K562 (cell line): ENCODE measurements around the gene KCNJ14. TPM values are rescaled to one million over a fixed set of nuclear protein-coding genes. Genes with fewer than 3 reads are reported as not detected.

Experiments used
- ATAC-seq: fragments of 200-7000 bp; cut with Tn5 transposase; 3 replicates; pipeline ENCODE4 v1.9.1; 2020; ENCODE audit warnings: moderate library complexity
- BruUV-seq: library from RNA; stranded (reverse); fragments of 400-500 nt; replicated peaks from 2 replicates; lab custom pipeline; 2021; lab: Mats Ljungman, UMichigan
- CTCF ChIA-PET: fragments of 300-600 bp; formaldehyde crosslinking; extraction: SDS; loops from one replicate; lab custom pipeline; 2021; ENCODE audit warnings: low intra/inter-chr PET ratio; lab: Yijun Ruan, JAX
- POLR2A ChIA-PET: fragments of 300-600, 350-650 bp; sonication (Branson Sonifier 250); formaldehyde crosslinking; extraction: SDS; loops from one replicate; lab custom pipeline; 2021; ENCODE audit warnings: antibody characterized with exemption, inconsistent platforms; lab: Yijun Ruan, JAX
- DNase-seq, 4 experiments: peaks; one replicate each; pipeline versions ENCODE4 v3.0.0 to v3.0.0-alpha.2; 2011 to 2018; ENCODE audit warnings: low spot score in 3 of 4, mixed read lengths in 3 of 4; ENCODE audit errors: extremely low read depth in 1 of 4
- FAIRE-seq: peaks from 2 replicates; lab custom pipeline; 2011; peaks lifted over from hg19 to GRCh38; lab: Jason Lieb, UNC
- H2AFZ ChIP-seq: 2 replicates; pipeline ENCODE4 v1.6.0; 2011; ENCODE audit warnings: low read depth, low read length, control low read depth, inconsistent platforms
- H3K27ac ChIP-seq: fragments of 200-600 bp; 3 replicates; pipeline ENCODE4 v1.8.0; 2011; ENCODE audit warnings: low read depth, mild to moderate bottlenecking, control low read depth, inconsistent platforms, low read length, moderate library complexity, mixed read lengths; ENCODE audit errors: extremely low read depth
- H3K27me3 ChIP-seq, 2 experiments: fragments of 300-600 bp in 1 of 2; 2 replicates in 1 of 2; 3 replicates in 1 of 2; pipeline versions ENCODE4 v1.6.0 to v1.8.0; 2011; ENCODE audit warnings: inconsistent platforms in 2 of 2, low read length in 2 of 2, mild to moderate bottlenecking in 1 of 2, mixed read lengths in 1 of 2, moderate library complexity in 1 of 2; ENCODE audit not compliant: control insufficient read depth in 2 of 2, insufficient read depth in 2 of 2
- H3K36me3 ChIP-seq: fragments of 300-600 bp; 3 replicates; pipeline ENCODE4 v1.8.0; 2011; ENCODE audit warnings: mild to moderate bottlenecking, low read length, inconsistent platforms; ENCODE audit not compliant: control insufficient read depth, insufficient read depth
- H3K4me1 ChIP-seq, 2 experiments: fragments of 200-600 bp in 1 of 2; replicated peaks in 1 of 2; 2 replicates in 1 of 2; 3 replicates in 1 of 2; pipeline versions ENCODE4 v1.5.1 to v1.8.0; 2011; ENCODE audit warnings: inconsistent platforms in 2 of 2, low read length in 2 of 2, mild to moderate bottlenecking in 1 of 2, mixed read lengths in 1 of 2, moderate library complexity in 1 of 2; ENCODE audit not compliant: control insufficient read depth in 2 of 2, insufficient read depth in 2 of 2
- H3K4me2 ChIP-seq: 2 replicates; pipeline ENCODE4 v1.6.1; 2011; ENCODE audit warnings: low read length, control low read depth, inconsistent platforms, mixed read lengths; ENCODE audit not compliant: insufficient read depth
- H3K4me3 ChIP-seq: fragments of 200-600 bp; sonication (generic), shearing (Covaris generic); 2 replicates; pipeline ENCODE4 v1.5.1; 2016; ENCODE audit warnings: control low read depth, inconsistent platforms
- H3K79me2 ChIP-seq: fragments of 200-600 bp; 3 replicates; pipeline ENCODE4 v1.8.0; 2011; ENCODE audit warnings: low read length, inconsistent platforms; ENCODE audit not compliant: control insufficient read depth, insufficient read depth
- H3K9ac ChIP-seq, 2 experiments: 2 replicates each; pipeline versions ENCODE4 v1.6.0 to v1.6.1; 2011; ENCODE audit warnings: low read depth in 2 of 2, low read length in 2 of 2, control low read depth in 1 of 2, inconsistent platforms in 1 of 2, mild to moderate bottlenecking in 1 of 2, mixed read lengths in 1 of 2; ENCODE audit not compliant: insufficient read depth in 1 of 2
- H3K9me1 ChIP-seq: one replicate; pipeline ENCODE4 v1.6.0; 2011; ENCODE audit warnings: inconsistent platforms, mild to moderate bottlenecking, low read length, moderate library complexity; ENCODE audit not compliant: control insufficient read depth, insufficient read depth
- H3K9me3 ChIP-seq: replicated peaks from 2 replicates; pipeline ENCODE4 v1.5.1; 2011; ENCODE audit warnings: low read depth, low read length, inconsistent platforms; ENCODE audit not compliant: control insufficient read depth, insufficient read depth
- H4K20me1 ChIP-seq: replicated peaks from 2 replicates; pipeline ENCODE4 v1.6.1; 2011; ENCODE audit warnings: low read length, inconsistent platforms, mixed read lengths; ENCODE audit not compliant: control insufficient read depth, insufficient read depth
- ARID4B ChIP-seq: sonication (generic); formaldehyde crosslinking; IDR thresholded peaks from 2 replicates; pipeline ENCODE4 v1.8.0; 2022; ENCODE audit warnings: mild to moderate bottlenecking, missing genetic modification reagents
- CCNT2 ChIP-seq: IDR thresholded peaks from 2 replicates; pipeline ENCODE4 v1.6.1; 2011; ENCODE audit warnings: borderline replicate concordance, low read depth, mild to moderate bottlenecking, moderate library complexity, mixed read lengths, low read length; ENCODE audit not compliant: insufficient read length; ENCODE audit errors: extremely low read depth
- ETV1 ChIP-seq: fragments of 450-650 bp; conservative IDR thresholded peaks from 2 replicates; pipeline ENCODE4 v1.6.1; 2016; ENCODE audit warnings: missing genetic modification characterization, control low read depth, low read depth, missing compliant biosample characterization
- HMGN3 ChIP-seq: IDR thresholded peaks from 2 replicates; pipeline ENCODE4 v1.6.1; 2011; ENCODE audit warnings: borderline replicate concordance, low read depth, mild to moderate bottlenecking, mixed read lengths, low read length; ENCODE audit not compliant: insufficient read length; ENCODE audit errors: extremely low read depth
- KDM4B ChIP-seq, 2 experiments: fragments of 450-650 bp in 1 of 2; sonication (generic) in 1 of 2; IDR thresholded peaks; 2 replicates each; pipeline ENCODE4 v1.6.1; 2016 to 2017; ENCODE audit warnings: borderline replicate concordance in 2 of 2, antibody characterized with exemption in 1 of 2, low read depth in 1 of 2, mild to moderate bottlenecking in 1 of 2
- KDM5B ChIP-seq: fragments of 200-600 bp; sonication (generic); IDR thresholded peaks from 2 replicates; pipeline ENCODE4 v1.6.1; 2012; ENCODE audit warnings: low read depth, mild to moderate bottlenecking, moderate library complexity, low read length, control low read depth, inconsistent platforms; ENCODE audit not compliant: insufficient replicate concordance
- NR1H2 ChIP-seq: sonication (generic); formaldehyde crosslinking; IDR thresholded peaks from 2 replicates; pipeline ENCODE4 v1.4.0; 2020; ENCODE audit warnings: mild to moderate bottlenecking, missing genetic modification reagents
- PRDM10 ChIP-seq: fragments of 450-650 bp; IDR thresholded peaks from 2 replicates; pipeline ENCODE4 v1.6.1; 2018; ENCODE audit not compliant: partially characterized antibody
- PREB ChIP-seq: sonication (generic); formaldehyde crosslinking; IDR thresholded peaks from 2 replicates; pipeline ENCODE4 v1.8.1; 2023; ENCODE audit warnings: mild to moderate bottlenecking, missing genetic modification reagents
- SP1 ChIP-seq: sonication (generic); formaldehyde crosslinking; IDR thresholded peaks from 2 replicates; pipeline ENCODE4 v1.8.1; 2022; ENCODE audit warnings: mild to moderate bottlenecking, missing genetic modification reagents
- TCF7 ChIP-seq: sonication (generic); IDR thresholded peaks from 2 replicates; pipeline ENCODE4 v1.6.1; 2016; ENCODE audit warnings: antibody characterized with exemption, borderline replicate concordance
- ZNF133 ChIP-seq: fragments of 250-450 bp; sonication (Bioruptor Pico); IDR thresholded peaks from 2 replicates; pipeline ENCODE4 v1.4.0; 2020; ENCODE audit warnings: mild to moderate bottlenecking
- WGBS: fragments of 100-300 bp; shearing (Covaris generic); methylation state at CpG from one replicate; pipeline ENCODE4 v1.1.6; 2016; ENCODE audit warnings: low coverage, mixed read lengths; ENCODE audit not compliant: insufficient coverage; ENCODE audit errors: missing lambda C conversion rate; 5-methylcytosine and 5-hydroxymethylcytosine counted together
- in situ Hi-C: fragments of 300-500 bp; cut with MboI; formaldehyde crosslinking; loops from 4 replicates; pipeline ENCODE4 v1.15.0; 2018; ENCODE audit warnings: inconsistent platforms, mixed read lengths
- intact Hi-C: fragments of 100-400 bp; cut with micrococcal nuclease; formaldehyde crosslinking; loops from 2 replicates; pipeline ENCODE4 v1.14.2; 2022
- polyA plus RNA-seq, 8 experiments: library from polyadenylated mRNA; depleted of rRNA in 4 of 8; stranded (reverse) in 5 of 8; unstranded in 3 of 8; fragments of >200 nt; fragmentation: Nextera tagmentation in 2 of 8; fragmentation: Illumina TruSeq in 1 of 8; extraction: Ambion mirVana in 2 of 8; extraction: Trizol in 1 of 8; gene quantifications; 2 replicates each; pipeline versions ENCODE4 v1.2.1 to v1.2.3, GENCODE V29; 2011 to 2014; ENCODE audit warnings: inconsistent platforms in 1 of 8, missing spikeins in 1 of 8
- total RNA-seq, 7 experiments: library from RNA; depleted of rRNA in 6 of 7; stranded (reverse); fragments of >200 nt in 6 of 7; fragmentation: Illumina TruSeq in 2 of 7; extraction: Trizol in 2 of 7; gene quantifications; 2 replicates each; pipeline versions ENCODE4 v1.2.1 to v1.2.3, GENCODE V29; 2011 to 2021; ENCODE audit warnings: low replicate concordance in 1 of 7

KCNJ14 gene
- total and polyA plus RNA-seq, 9 of the 15 experiments (the other 6 are each of a cell fraction or from before 2014, with no cell fraction given), result 0.15 to 1.6 (median 0.49) TPM

GRCh38 chr19:48448563-48448962 lies 6.8 kb upstream of the KCNJ14 start:
- ChIA-PET CTCF (no interaction called here), POLR2A (interaction anchor here (0.6 to 4.7 kb wide), 2 partner anchors 9 to 128 kb away, joined by 3 to 25 read pairs; no protein-coding TSS in a partner anchor)
- peaks cover 80% of the 10 kb centered on the region for H3K36me3 ChIP-seq
- no peak overlapping the region for H3K4me2 ChIP-seq
- no peak overlapping the region for H3K4me3 ChIP-seq
- H3K9me3 ChIP-seq, result no peaks in the 10 kb centered on the region
- H4K20me1 ChIP-seq, result no peaks in the 10 kb centered on the region
- BruUV-seq, result no TSS peak
- H3K9ac ChIP-seq, result no peak overlapping the region
- peaks cover 12 to 28% of the 10 kb centered on the region in 2 experiments for H3K4me1 ChIP-seq
- ATAC-seq (no peak), DNase-seq (no peak), FAIRE-seq (peak; percentile 11)
- intact Hi-C loops (no loop called here), in situ Hi-C loops (no loop called here)
- no peak overlapping the region for H3K27ac ChIP-seq
- H3K27me3 ChIP-seq, result no peaks in the 10 kb centered on the region
- WGBS, result 98% methylated on average over 4 of the region's 4 CpGs
- peaks cover 32% of the 10 kb centered on the region for H3K79me2 ChIP-seq
- no peak overlapping the region for H2AFZ ChIP-seq
- no peaks in the 10 kb centered on the region for H3K9me1 ChIP-seq
- TF ChIP-seq ARID4B, result no peak
- TF ChIP-seq ZNF133 (CRISPR knock-in tag), result no peak
- TF ChIP-seq TCF7, result no peak
- no peak for TF ChIP-seq NR1H2
- TF ChIP-seq HMGN3, result no peak
- no peak for TF ChIP-seq PREB (CRISPR knock-in tag)
- TF ChIP-seq ETV1 (tag), result no peak
- no peak for TF ChIP-seq PRDM10
- TF ChIP-seq KDM4B (IDR thresholded peaks at IDR 0.05; ENCODE audit: borderline replicate concordance in 2 of 2, low read depth in 1 of 2), result no peak
- TF ChIP-seq CCNT2, result no peak
- TF ChIP-seq KDM5B, result no peak
- no peak for TF ChIP-seq SP1 (CRISPR knock-in tag)
